Activated CD8-positive, alpha-beta memory T cell treated with anti-CD3 and anti-CD28 coated beads for 4 hours (primary cell): ENCODE measurements around the gene C1orf198.

Experiments used
- DNase-seq, 2 donors: peaks; one replicate each; pipeline ENCODE4 v3.0.0-alpha.2; 2020; ENCODE audit warnings: low read depth in 2 of 2

C1orf198 gene

GRCh38 chr1:230892018-230892491 lies 23.7 kb upstream of the C1orf198 start:
- DNase-seq = no peak

- no peak for DNase-seq
These were observed 23.1 kb upstream of the C1orf198 start for GRCh38 chr1:230891413-230891812.

- DNase-seq = no peak
These were observed 16.3 kb upstream of the C1orf198 start for GRCh38 chr1:230884646-230885045.

GRCh38 chr1:230883967-230884366 lies 15.6 kb upstream of the C1orf198 start:
- DNase-seq = no peak

GRCh38 chr1:230879778-230880177 lies 11.5 kb upstream of the C1orf198 start:
- no peak for DNase-seq

- DNase-seq = no peak
These were observed 10.3 kb upstream of the C1orf198 start for GRCh38 chr1:230878591-230878990.

GRCh38 chr1:230877924-230878590 lies 9.7 kb upstream of the C1orf198 start:
- no peak for DNase-seq

- no peak for DNase-seq
These were observed 9.0 kb upstream of the C1orf198 start for GRCh38 chr1:230877146-230877923.

GRCh38 chr1:230876660-230877059 lies 8.3 kb upstream of the C1orf198 start:
- no peak for DNase-seq

GRCh38 chr1:230875370-230875769 lies 7.0 kb upstream of the C1orf198 start:
- DNase-seq = no peak

GRCh38 chr1:230870916-230871315 lies 2.6 kb upstream of the C1orf198 start:
- no peak for DNase-seq

GRCh38 chr1:230869500-230869899 lies 1.2 kb upstream of the C1orf198 start:
- no peak for DNase-seq

- DNase-seq = no peak
These were observed 540 bp upstream of the C1orf198 start for GRCh38 chr1:230868736-230869385.

- no peak for DNase-seq
These were observed 1.0 kb downstream of the C1orf198 start for GRCh38 chr1:230867101-230867902.

- DNase-seq = no peak
These were observed 1.9 kb downstream of the C1orf198 start for GRCh38 chr1:230866171-230867070.

- DNase-seq = no peak
These were observed 3.1 kb downstream of the C1orf198 start for GRCh38 chr1:230865062-230865817.

GRCh38 chr1:230864441-230864840 lies 3.9 kb downstream of the C1orf198 start:
- no peak for DNase-seq

GRCh38 chr1:230863449-230863848 lies 4.9 kb downstream of the C1orf198 start:
- no peak for DNase-seq

GRCh38 chr1:230861970-230862595 lies 6.2 kb downstream of the C1orf198 start:
- DNase-seq = no peak

GRCh38 chr1:230861489-230861888 lies 6.8 kb downstream of the C1orf198 start:
- no peak for DNase-seq
